ENCODE results near the gene IL21R.

The IL21R gene

GRCh38 chr16:27462846-27463682 lies 61.1 kb downstream of the IL21R start:
- Mint-ChIP-seq H3K36me3 (ENCODE audit: low read depth) (peaks cover 46% of the 10 kb centered on the region), H3K27me3 (no peaks in the 10 kb centered on the region), H3K9me3 (no peaks in the 10 kb centered on the region), H3K27ac (peak overlapping the region; percentile 87), H3K4me1 (ENCODE audit: low read depth) (peaks cover 50% of the 10 kb centered on the region), H3K4me3 (peak overlapping the region; percentile 71)

- H3K27ac Mint-ChIP-seq = peak overlapping the region; percentile 87
- H3K4me1 Mint-ChIP-seq (ENCODE audit: low read depth) = peaks cover 50% of the 10 kb centered on the region
- H3K4me3 Mint-ChIP-seq = peak overlapping the region; percentile 71
Observed at GRCh38 chr16:27463741-27464591, 62.0 kb downstream of the IL21R start.

GRCh38 chr16:27464626-27465482 lies 62.9 kb downstream of the IL21R start:
- peak overlapping the region; percentile 43 for H3K4me3 Mint-ChIP-seq

More at GRCh38 chr16:27463741-27464591, 62.0 kb downstream of the IL21R start:
- Mint-ChIP-seq H3K9me3 (no peaks in the 10 kb centered on the region), H3K36me3 (ENCODE audit: low read depth) (peaks cover 51% of the 10 kb centered on the region), H3K27me3 (no peaks in the 10 kb centered on the region)

GRCh38 chr16:27465483-27465879 lies 63.5 kb downstream of the IL21R start:
- Mint-ChIP-seq H3K4me3 (no peak overlapping the region), H3K9me3 (no peaks in the 10 kb centered on the region), H3K27ac (peak overlapping the region; percentile 77), H3K4me1 (ENCODE audit: low read depth) (peaks cover 43% of the 10 kb centered on the region), H3K36me3 (ENCODE audit: low read depth) (peaks cover 62% of the 10 kb centered on the region), H3K27me3 (no peaks in the 10 kb centered on the region)

More at GRCh38 chr16:27464626-27465482, 62.9 kb downstream of the IL21R start:
- Mint-ChIP-seq H3K36me3 (ENCODE audit: low read depth) (peaks cover 55% of the 10 kb centered on the region), H3K27ac (peak overlapping the region; percentile 77), H3K27me3 (no peaks in the 10 kb centered on the region), H3K9me3 (no peaks in the 10 kb centered on the region), H3K4me1 (ENCODE audit: low read depth) (peaks cover 47% of the 10 kb centered on the region)

- H3K9me3 Mint-ChIP-seq = no peaks in the 10 kb centered on the region
- H3K27me3 Mint-ChIP-seq = no peaks in the 10 kb centered on the region
- peaks cover 77% of the 10 kb centered on the region for H3K36me3 Mint-ChIP-seq (ENCODE audit: low read depth)
- H3K4me3 Mint-ChIP-seq = no peak overlapping the region
- H3K4me1 Mint-ChIP-seq (ENCODE audit: low read depth) = peaks cover 13% of the 10 kb centered on the region
- H3K27ac Mint-ChIP-seq = no peak overlapping the region
Observed at GRCh38 chr16:27468941-27469531, 67.1 kb downstream of the IL21R start.

GRCh38 chr16:27470567-27471431 lies 68.8 kb downstream of the IL21R start:
- H3K36me3 Mint-ChIP-seq (ENCODE audit: low read depth) = peaks cover 80% of the 10 kb centered on the region
- no peak overlapping the region for H3K4me3 Mint-ChIP-seq
- H3K4me1 Mint-ChIP-seq (ENCODE audit: low read depth) = no peaks in the 10 kb centered on the region
- H3K9me3 Mint-ChIP-seq = no peaks in the 10 kb centered on the region
- H3K27ac Mint-ChIP-seq = no peak overlapping the region
- no peaks in the 10 kb centered on the region for H3K27me3 Mint-ChIP-seq

- H3K4me1 Mint-ChIP-seq (ENCODE audit: low read depth) = no peaks in the 10 kb centered on the region
- H3K36me3 Mint-ChIP-seq (ENCODE audit: low read depth) = peaks cover 77% of the 10 kb centered on the region
- no peaks in the 10 kb centered on the region for H3K27me3 Mint-ChIP-seq
- no peak overlapping the region for H3K27ac Mint-ChIP-seq
- no peaks in the 10 kb centered on the region for H3K9me3 Mint-ChIP-seq
- no peak overlapping the region for H3K4me3 Mint-ChIP-seq
Observed at GRCh38 chr16:27471661-27472060, 69.7 kb downstream of the IL21R start.

GRCh38 chr16:27472091-27473020 lies 70.4 kb downstream of the IL21R start:
- H3K36me3 Mint-ChIP-seq (ENCODE audit: low read depth) = peaks cover 77% of the 10 kb centered on the region
- H3K27me3 Mint-ChIP-seq = no peaks in the 10 kb centered on the region
- no peaks in the 10 kb centered on the region for H3K4me1 Mint-ChIP-seq (ENCODE audit: low read depth)
- H3K27ac Mint-ChIP-seq = no peak overlapping the region
- no peaks in the 10 kb centered on the region for H3K9me3 Mint-ChIP-seq
- H3K4me3 Mint-ChIP-seq = no peak overlapping the region

GRCh38 chr16:27473101-27473900 lies 71.3 kb downstream of the IL21R start:
- Mint-ChIP-seq H3K27ac (no peak overlapping the region), H3K36me3 (ENCODE audit: low read depth) (peaks cover 78% of the 10 kb centered on the region)

GRCh38 chr16:27474041-27474440 lies 72.1 kb downstream of the IL21R start:
- Mint-ChIP-seq H3K27me3 (no peaks in the 10 kb centered on the region), H3K4me1 (ENCODE audit: low read depth) (no peaks in the 10 kb centered on the region), H3K9me3 (no peaks in the 10 kb centered on the region), H3K27ac (no peak overlapping the region), H3K36me3 (ENCODE audit: low read depth) (peaks cover 77% of the 10 kb centered on the region), H3K4me3 (no peak overlapping the region)

More at GRCh38 chr16:27473101-27473900, 71.3 kb downstream of the IL21R start:
- Mint-ChIP-seq H3K4me1 (ENCODE audit: low read depth) (no peaks in the 10 kb centered on the region), H3K27me3 (no peaks in the 10 kb centered on the region), H3K4me3 (no peak overlapping the region), H3K9me3 (no peaks in the 10 kb centered on the region)

GRCh38 chr16:27474921-27475320 lies 72.9 kb downstream of the IL21R start:
- no peaks in the 10 kb centered on the region for H3K27me3 Mint-ChIP-seq
- H3K4me3 Mint-ChIP-seq = no peak overlapping the region
- H3K4me1 Mint-ChIP-seq (ENCODE audit: low read depth) = no peaks in the 10 kb centered on the region
- H3K36me3 Mint-ChIP-seq (ENCODE audit: low read depth) = peaks cover 79% of the 10 kb centered on the region
- no peak overlapping the region for H3K27ac Mint-ChIP-seq
- H3K9me3 Mint-ChIP-seq = no peaks in the 10 kb centered on the region

- Mint-ChIP-seq H3K27me3 (no peaks in the 10 kb centered on the region), H3K36me3 (ENCODE audit: low read depth) (peaks cover 78% of the 10 kb centered on the region), H3K4me1 (ENCODE audit: low read depth) (no peaks in the 10 kb centered on the region), H3K9me3 (no peaks in the 10 kb centered on the region), H3K4me3 (no peak overlapping the region), H3K27ac (no peak overlapping the region)
Observed at GRCh38 chr16:27475561-27475960, 73.6 kb downstream of the IL21R start.
